Neural cell (in vitro differentiated cells): ENCODE data around the gene ILRUN. TPM values are rescaled to one million over a fixed set of nuclear protein-coding genes. Genes with fewer than 3 reads are reported as not detected.
"Not testable (repeated sequence)": the region's sequence is repeated elsewhere in the genome, so short reads cannot be mapped to it uniquely, and the experiment has no call there.

ENCODE experiments used
- H2AFZ ChIP-seq: fragments of 200-600, 300-800 bp; sonication (generic), shearing (Covaris generic); 2 replicates; pipeline ENCODE4 v1.6.0; 2014; ENCODE audit warnings: low read depth, mild to moderate bottlenecking, antibody characterized with exemption, low read length, moderate library complexity
- H3F3A ChIP-seq: fragments of 200-600 bp; shearing (Covaris generic); 2 replicates; pipeline ENCODE4 v1.6.1; 2016; ENCODE audit warnings: mild to moderate bottlenecking, moderate library complexity, mixed read lengths, antibody characterized with exemption, low read length; ENCODE audit not compliant: insufficient read depth, poor library complexity, severe bottlenecking
- H3K27ac ChIP-seq: fragments of 200-600, 300-800 bp; sonication (generic), shearing (Covaris generic); 2 replicates; pipeline ENCODE4 v1.5.1; 2014; ENCODE audit warnings: mild to moderate bottlenecking, low read length, moderate library complexity
- H3K27me3 ChIP-seq: fragments of 300-800, 200-600 bp; sonication (generic), shearing (Covaris generic); 2 replicates; pipeline ENCODE4 v1.6.0; 2014; ENCODE audit warnings: mild to moderate bottlenecking, low read depth, low read length, moderate library complexity; ENCODE audit not compliant: insufficient read depth
- H3K36me3 ChIP-seq: fragments of 300-800, 200-600 bp; sonication (generic), shearing (Covaris generic); 2 replicates; pipeline ENCODE4 v1.5.1; 2014; ENCODE audit warnings: mild to moderate bottlenecking, antibody characterized with exemption, low read length, moderate library complexity; ENCODE audit not compliant: insufficient read depth
- H3K4me2 ChIP-seq: fragments of 300-800, 200-600 bp; sonication (generic), shearing (Covaris generic); 2 replicates; pipeline ENCODE4 v1.6.0; 2014; ENCODE audit warnings: mild to moderate bottlenecking, low read length
- H3K4me3 ChIP-seq: fragments of 300-800, 200-600 bp; sonication (generic), shearing (Covaris generic); 2 replicates; pipeline ENCODE4 v1.5.1; 2014; ENCODE audit warnings: mild to moderate bottlenecking, low read length, moderate library complexity
- H3K79me2 ChIP-seq: fragments of 200-600 bp; shearing (Covaris generic); replicated peaks from 2 replicates; pipeline ENCODE4 v1.6.0; 2014; ENCODE audit warnings: mild to moderate bottlenecking, low read length, moderate library complexity; ENCODE audit not compliant: insufficient read depth
- H3K9ac ChIP-seq: fragments of 300-800, 200-600 bp; sonication (generic), shearing (Covaris generic); 2 replicates; pipeline ENCODE4 v1.6.1; 2016; ENCODE audit warnings: mild to moderate bottlenecking, low read length, mixed read lengths
- H3K9me2 ChIP-seq: fragments of 200-600 bp; shearing (Covaris generic); 2 replicates; pipeline ENCODE4 v1.6.1; 2016; ENCODE audit warnings: mild to moderate bottlenecking, low read length, mixed read lengths; ENCODE audit not compliant: insufficient read depth
- H3K9me3 ChIP-seq: fragments of 200-600, 300-800 bp; sonication (generic), shearing (Covaris generic); 2 replicates; pipeline ENCODE4 v1.6.1; 2016; ENCODE audit warnings: mild to moderate bottlenecking, mixed run types, low read length, moderate library complexity, mixed read lengths
- H4K20me1 ChIP-seq: fragments of 200-600 bp; shearing (Covaris generic); 2 replicates; pipeline ENCODE4 v1.6.1; 2016; ENCODE audit warnings: mild to moderate bottlenecking, mixed run types; ENCODE audit not compliant: insufficient read depth
- CTCF ChIP-seq: fragments of 450-650 bp; IDR thresholded peaks from 2 replicates; pipeline ENCODE4 v1.5.1; 2014; ENCODE audit warnings: antibody characterized with exemption, mild to moderate bottlenecking, moderate library complexity; ENCODE audit not compliant: poor library complexity, severe bottlenecking
- EP300 ChIP-seq: fragments of 450-650 bp; conservative IDR thresholded peaks from 2 replicates; pipeline ENCODE4 v1.6.1; 2014; ENCODE audit warnings: antibody characterized with exemption, mild to moderate bottlenecking, moderate library complexity; ENCODE audit not compliant: poor library complexity, severe bottlenecking
- EZH2 ChIP-seq: fragments of 200-600, 300-800 bp; shearing (Covaris generic), sonication (generic); IDR thresholded peaks from 2 replicates; pipeline ENCODE4 v1.6.1; 2014; ENCODE audit warnings: antibody characterized with exemption, low read length, borderline replicate concordance, mild to moderate bottlenecking; ENCODE audit not compliant: insufficient read depth, poor library complexity, severe bottlenecking
- MXI1 ChIP-seq: fragments of 450-650 bp; conservative IDR thresholded peaks from 2 replicates; pipeline ENCODE4 v1.6.1; 2014; ENCODE audit warnings: antibody characterized with exemption, mild to moderate bottlenecking; ENCODE audit not compliant: poor library complexity, severe bottlenecking
- POLR2AphosphoS5 ChIP-seq: IDR thresholded peaks from 2 replicates; pipeline ENCODE4 v1.6.1; 2012
- RAD21 ChIP-seq: fragments of 450-650 bp; conservative IDR thresholded peaks from 2 replicates; pipeline ENCODE4 v1.6.1; 2014; ENCODE audit warnings: antibody characterized with exemption, mild to moderate bottlenecking, moderate library complexity
- REST ChIP-seq: IDR thresholded peaks from 2 replicates; pipeline ENCODE4 v1.6.1; 2012; ENCODE audit warnings: borderline replicate concordance
- SMC3 ChIP-seq: fragments of 450-650 bp; conservative IDR thresholded peaks from 2 replicates; pipeline ENCODE4 v1.6.1; 2014; ENCODE audit warnings: antibody characterized with exemption, mild to moderate bottlenecking, moderate library complexity; ENCODE audit not compliant: poor library complexity
- TAF1 ChIP-seq: IDR thresholded peaks from 2 replicates; pipeline ENCODE4 v1.6.1; 2012; ENCODE audit warnings: low read depth
- polyA plus RNA-seq: library from polyadenylated mRNA; depleted of rRNA; stranded (reverse); fragments of >200 nt; gene quantifications from 2 replicates; pipeline ENCODE4 v1.2.3, GENCODE V29; 2014

The ILRUN gene
- polyA plus RNA-seq, 1 donor from 2014 or later = 16.0 TPM

GRCh38 chr6:34650823-34651222 is 45.7 kb downstream of the ILRUN start:
- no peaks in the 10 kb centered on the region for H4K20me1 ChIP-seq
- no peak overlapping the region for H3K4me3 ChIP-seq
- no peak overlapping the region for H2AFZ ChIP-seq
- H3K27me3 ChIP-seq = no peaks in the 10 kb centered on the region
- H3K36me3 ChIP-seq = no peaks in the 10 kb centered on the region
- H3K27ac ChIP-seq = no peak overlapping the region
- H3K79me2 ChIP-seq = peaks cover 6% of the 10 kb centered on the region
- TF ChIP-seq MXI1 (no peak), POLR2AphosphoS5 (no peak), EZH2 (no peak), SMC3 (no peak), TAF1 (no peak), REST (no peak), CTCF (no peak), RAD21 (no peak), EP300 (no peak)
- no peaks in the 10 kb centered on the region for H3K9me2 ChIP-seq
- no peaks in the 10 kb centered on the region for H3K9me3 ChIP-seq
- no peak overlapping the region for H3K4me2 ChIP-seq
- no peak overlapping the region for H3K9ac ChIP-seq
- no peaks in the 10 kb centered on the region for H3F3A ChIP-seq

GRCh38 chr6:34650232-34650631 is 46.3 kb downstream of the ILRUN start:
- not testable (repeated sequence) for H3F3A ChIP-seq, H3K79me2 ChIP-seq, H3K36me3 ChIP-seq, H3K27ac ChIP-seq, H3K4me2 ChIP-seq, H3K9me2 ChIP-seq, H3K4me3 ChIP-seq, H4K20me1 ChIP-seq, H3K27me3 ChIP-seq, H3K9ac ChIP-seq, H2AFZ ChIP-seq, H3K9me3 ChIP-seq

GRCh38 chr6:34648806-34649205 is 47.8 kb downstream of the ILRUN start:
- no peak overlapping the region for H3K4me2 ChIP-seq
- no peaks in the 10 kb centered on the region for H3F3A ChIP-seq
- no peak overlapping the region for H3K4me3 ChIP-seq
- H3K36me3 ChIP-seq = no peaks in the 10 kb centered on the region
- no peak for TF ChIP-seq CTCF
- no peak for TF ChIP-seq EP300
- no peak for TF ChIP-seq MXI1
- no peak for TF ChIP-seq SMC3
- TF ChIP-seq TAF1 = no peak
- TF ChIP-seq POLR2AphosphoS5 = no peak
- no peak for TF ChIP-seq REST
- no peak for TF ChIP-seq EZH2
- TF ChIP-seq RAD21 = no peak
- H2AFZ ChIP-seq = no peak overlapping the region
- H3K79me2 ChIP-seq = no peaks in the 10 kb centered on the region
- H3K27me3 ChIP-seq = no peaks in the 10 kb centered on the region
- H4K20me1 ChIP-seq = no peaks in the 10 kb centered on the region
- no peaks in the 10 kb centered on the region for H3K9me3 ChIP-seq
- no peaks in the 10 kb centered on the region for H3K9me2 ChIP-seq
- H3K9ac ChIP-seq = no peak overlapping the region
- H3K27ac ChIP-seq = no peak overlapping the region
